ENCODE data around the gene RNF32.

RNF32 gene

DNA sequence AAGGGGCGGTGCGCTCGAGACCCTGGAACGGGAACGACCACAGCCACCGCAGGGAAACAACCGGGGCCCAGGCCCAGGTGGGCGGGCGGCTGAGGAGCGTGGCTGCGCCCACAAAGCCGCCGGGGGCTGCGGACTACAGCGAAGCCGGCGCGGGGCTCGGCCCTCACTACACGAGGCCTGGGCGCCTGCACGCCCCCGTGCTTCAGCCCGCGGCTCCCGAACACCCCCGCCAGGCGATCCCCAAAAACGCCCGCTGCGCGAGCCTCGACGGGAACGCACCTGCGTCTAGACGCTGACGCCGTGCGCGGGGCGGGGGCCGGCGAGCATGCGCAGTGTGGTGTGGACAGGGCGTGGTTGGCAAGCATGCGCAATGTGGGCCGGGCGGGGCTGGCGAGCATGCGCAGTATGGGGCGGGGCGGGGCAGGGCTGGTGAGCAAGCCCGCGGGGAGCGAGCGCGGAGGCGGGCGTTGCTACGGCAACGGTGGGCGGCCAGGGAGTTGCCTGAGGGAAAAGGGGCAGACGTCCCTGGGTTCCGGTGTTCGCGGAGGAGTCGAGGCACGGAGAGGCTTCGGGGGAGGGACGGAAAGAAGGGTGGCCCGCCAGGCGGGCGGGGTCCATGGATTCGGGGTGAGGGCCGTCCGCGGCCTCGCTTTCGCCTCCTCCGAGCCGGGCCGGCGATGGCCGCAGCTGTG is at the start of gene RNF32:
Gene RNF32 (plus strand): TSS at position 518 of the 692 bp plus-strand sequence. CDS start 3,104 bp downstream, outside the sequence.
- H3K4me3 ChIP-seq: peak within 1 kb of the TSS; percentile 59 to 87 (median 67)
- H3K27ac ChIP-seq: peak within 1 kb of the TSS; percentile 58 to 93 (median 87)

DNA sequence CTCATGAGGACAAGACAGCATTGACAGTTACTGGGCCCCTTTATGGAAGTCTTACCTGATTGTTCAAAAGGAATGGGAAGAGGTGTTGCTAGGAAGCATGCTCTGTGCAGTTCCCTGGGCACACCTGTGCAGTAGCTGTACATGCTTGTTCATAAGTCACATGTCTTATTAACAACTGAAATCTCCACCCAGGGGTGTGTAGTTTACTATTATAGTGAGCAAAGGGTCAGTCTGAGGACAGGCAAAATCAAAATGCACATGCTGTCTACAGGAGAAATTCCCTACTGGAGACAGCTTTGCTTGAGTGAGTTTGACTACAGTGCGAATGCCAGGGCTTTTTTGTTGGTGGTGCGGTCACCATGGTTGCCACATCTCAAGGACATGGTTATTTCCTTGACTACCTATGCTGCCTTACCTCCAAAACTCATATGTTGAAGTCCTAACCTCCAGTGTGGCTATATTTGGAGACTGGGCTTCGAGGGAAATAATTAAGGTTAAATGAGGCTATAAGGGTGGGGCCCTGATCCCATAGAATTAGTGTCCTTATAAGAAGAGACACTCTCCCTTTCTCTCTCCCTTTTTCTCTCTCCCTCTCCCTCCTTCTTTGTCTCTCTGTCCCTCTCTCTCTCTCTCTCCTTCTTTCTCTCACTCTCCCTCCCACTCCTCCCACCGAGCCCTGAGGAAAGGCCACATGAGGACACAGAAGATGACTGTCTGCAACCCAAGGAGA is 48.3 kb upstream of the RNF32 start:
- H3K4me3 ChIP-seq: no peak overlapping the region
- H3K27ac ChIP-seq: no peak overlapping the region

DNA sequence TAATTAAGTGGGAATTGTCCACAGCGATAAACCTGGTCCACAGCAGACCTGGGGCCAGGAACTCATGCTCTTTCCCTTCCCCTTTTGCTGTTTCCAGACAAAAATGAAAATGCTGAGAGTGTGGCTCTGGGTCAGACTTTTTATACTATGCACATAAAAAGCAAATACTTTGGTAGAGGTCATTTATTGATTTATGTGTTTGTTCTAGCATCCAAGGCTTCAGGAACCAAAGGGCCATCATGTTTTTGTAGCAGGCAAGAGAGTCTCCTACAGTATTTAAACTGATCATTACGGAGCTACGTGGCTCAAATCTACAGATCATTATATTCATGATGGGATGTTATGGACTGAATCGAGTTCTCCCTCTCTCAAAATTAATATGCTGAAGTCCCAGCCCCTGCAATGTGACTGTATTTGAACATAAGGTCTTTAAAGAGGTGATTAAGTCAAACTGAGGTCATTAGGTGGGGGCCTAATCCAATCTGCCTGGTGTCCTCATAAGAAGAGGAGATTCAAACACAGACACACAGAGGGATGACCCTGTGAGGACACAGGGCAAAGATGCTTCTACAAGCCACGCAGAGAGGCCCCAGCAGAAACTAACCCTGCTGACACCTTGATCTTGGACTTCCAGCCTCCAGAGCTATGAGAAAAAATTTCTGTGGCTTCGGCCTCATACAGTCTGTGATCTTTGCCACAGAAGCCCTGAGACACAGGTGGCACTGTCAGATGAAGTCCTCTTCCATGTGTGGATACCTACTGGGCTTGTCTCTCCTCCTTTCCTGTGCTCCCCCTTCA is 46.1 kb upstream of the RNF32 start:
- Histone ChIP-seq H3K4me3 (no peak overlapping the region), H3K27ac (no peak overlapping the region)

DNA sequence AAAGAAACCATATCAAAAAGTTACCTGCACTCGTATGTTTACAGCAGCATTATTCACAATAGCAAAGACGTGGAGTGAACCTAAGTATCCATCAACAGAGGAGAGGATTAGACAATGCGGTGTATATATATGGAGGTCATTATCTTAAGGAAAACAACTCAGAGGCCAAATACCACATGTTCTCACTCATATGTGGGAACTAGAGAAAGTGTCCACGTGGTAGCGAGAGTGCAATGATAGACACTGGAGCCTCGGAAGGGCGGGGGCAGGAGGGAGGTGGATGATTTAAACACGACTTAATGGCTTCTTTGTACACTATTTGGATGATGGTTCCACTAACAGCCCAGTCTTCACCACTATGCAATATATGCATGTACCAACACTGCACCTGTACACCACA is 40.1 kb upstream of the RNF32 start:
- H3K27ac ChIP-seq: no peak overlapping the region
- H3K4me3 ChIP-seq: no peak overlapping the region

DNA sequence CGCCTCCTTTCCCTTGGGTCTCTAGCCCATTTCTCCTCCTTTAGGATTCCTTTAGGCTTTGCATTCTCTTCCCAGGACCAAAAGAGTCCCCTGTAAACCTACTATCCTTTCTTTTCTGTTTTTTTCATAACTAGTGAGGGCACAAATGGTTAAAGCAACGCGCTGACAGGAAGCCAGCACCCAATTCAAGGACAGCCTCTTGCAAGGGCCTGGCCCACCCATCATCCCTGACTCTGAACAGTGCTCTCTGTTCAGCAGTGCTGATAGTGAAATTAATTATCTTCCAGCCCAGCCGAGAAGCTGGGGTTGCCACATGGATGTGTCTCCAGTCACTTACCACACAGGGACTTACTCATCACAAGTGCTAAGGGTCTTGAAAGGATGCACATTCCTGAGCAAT is 38.3 kb upstream of the RNF32 start:
- H3K27ac ChIP-seq: no peak overlapping the region
- no peak overlapping the region for H3K4me3 ChIP-seq

DNA sequence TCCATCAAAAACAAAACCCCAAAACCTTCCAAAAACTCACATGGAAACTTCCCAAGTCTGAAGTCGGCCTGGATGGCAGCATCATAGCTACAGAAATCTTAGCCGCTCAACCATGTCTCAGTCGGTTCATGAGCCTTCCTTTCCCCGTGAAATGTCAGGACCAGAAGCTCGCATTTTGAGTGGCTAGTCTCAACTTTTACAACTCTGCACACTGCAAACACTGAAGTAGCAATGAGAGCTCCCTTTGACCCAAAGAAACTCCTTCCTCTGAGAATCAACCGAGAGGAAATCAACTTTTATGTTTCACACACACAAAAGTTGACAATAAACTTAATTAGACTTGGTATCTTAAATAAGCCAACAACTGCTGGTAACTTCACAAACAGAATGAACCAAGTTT is 37.6 kb upstream of the RNF32 start:
- Histone ChIP-seq H3K27ac (no peak overlapping the region), H3K4me3 (no peak overlapping the region)

DNA sequence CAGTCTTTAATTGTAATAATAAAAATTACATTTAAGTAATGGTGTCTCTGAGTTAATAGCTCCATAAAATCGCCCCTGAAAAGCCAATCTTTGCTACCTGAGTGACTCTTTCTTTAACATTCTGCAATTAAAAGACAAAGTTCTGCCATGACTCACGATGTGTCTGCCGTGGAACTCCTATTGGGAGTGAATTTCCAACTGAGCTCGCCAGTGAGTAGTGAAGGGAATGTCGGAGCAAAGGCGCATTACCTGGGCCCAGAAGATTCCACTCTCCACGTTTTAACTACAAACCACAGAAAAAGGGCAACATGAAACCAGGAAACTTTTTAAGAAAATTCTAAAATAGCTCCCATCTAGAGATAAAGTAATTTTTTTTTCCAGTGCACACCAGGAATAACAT is 36.9 kb upstream of the RNF32 start:
- Histone ChIP-seq H3K27ac (no peak overlapping the region), H3K4me3 (no peak overlapping the region)

DNA sequence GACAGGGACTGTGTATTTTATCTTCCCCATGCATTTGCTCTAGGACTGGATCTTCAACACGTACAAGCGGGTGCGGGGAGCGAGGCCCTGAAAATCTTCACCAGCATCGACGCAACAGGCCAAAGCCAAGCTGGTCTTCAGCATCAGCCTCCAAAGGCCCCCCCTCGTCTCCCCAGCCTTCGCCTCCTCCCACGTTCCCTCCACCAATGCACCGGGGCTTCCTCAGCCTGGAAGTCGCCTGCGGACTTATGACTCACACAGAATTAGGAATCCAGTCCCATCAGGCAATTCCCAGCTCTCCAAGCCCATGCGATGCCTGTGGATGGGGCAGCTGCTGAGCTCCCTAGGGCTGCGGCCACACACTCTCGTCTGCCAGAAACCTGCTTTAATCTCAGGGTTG is 36.3 kb upstream of the RNF32 start:
- H3K4me3 ChIP-seq: no peak overlapping the region
- no peak overlapping the region for H3K27ac ChIP-seq

DNA sequence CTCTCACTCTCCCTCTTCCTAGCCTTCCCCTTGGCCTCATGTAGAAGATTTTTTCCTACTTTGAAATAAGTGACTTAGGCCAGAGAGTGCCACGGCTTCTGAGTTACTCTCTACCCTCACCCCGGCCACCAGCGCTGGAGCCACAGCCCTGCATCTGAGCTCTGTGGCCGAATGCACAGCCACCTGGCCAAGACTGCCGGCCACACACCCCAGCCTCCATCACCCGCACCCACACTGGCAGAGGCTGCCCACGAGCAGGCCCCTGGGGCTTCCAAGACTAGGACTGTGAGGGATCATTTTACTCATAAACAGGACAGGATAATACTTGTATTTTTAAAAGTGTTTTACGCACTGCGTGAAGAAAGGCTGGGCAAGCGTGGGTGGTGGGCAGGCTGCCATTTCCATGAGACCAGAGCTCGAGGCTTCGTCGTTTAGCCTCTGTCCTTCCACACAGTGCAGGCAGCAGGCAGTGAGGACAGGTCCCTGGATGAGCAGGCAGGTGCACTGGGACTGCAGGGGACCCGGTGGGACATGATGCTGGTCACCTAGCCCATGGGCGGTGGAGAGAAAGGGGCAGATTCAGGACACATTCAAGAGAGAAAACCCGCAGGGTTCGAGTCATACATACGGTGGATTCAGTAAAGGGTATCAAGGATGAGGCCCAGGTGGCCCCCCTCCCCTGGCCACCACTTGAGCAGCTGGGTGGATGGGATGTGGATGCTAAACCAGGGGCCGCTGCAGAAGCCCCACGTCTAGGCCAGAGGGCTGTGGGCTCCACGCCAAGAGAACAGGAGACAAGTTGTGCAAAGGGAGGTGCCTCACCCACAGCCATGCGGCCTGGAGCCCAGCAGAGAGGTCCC is 35.5 kb upstream of the RNF32 start:
- no peak overlapping the region for H3K27ac ChIP-seq
- H3K4me3 ChIP-seq: no peak overlapping the region

DNA sequence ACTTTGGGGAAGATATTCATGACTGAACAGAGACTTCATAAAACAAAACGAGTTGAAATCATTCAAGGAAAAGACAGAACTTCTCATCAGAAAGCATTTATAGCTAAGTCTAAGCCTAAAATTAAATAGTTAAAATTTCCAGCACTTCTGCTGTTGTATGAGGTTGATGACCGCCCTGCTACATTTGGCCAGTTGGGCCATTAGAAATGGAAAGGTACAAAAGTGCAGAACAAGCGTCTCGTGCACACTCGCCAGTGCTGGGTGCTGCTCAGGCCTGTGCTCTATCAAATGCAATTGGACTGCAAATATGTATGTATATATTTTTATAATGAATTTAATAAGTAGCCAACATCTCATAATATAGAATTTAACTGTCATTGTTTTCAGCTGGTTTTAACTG is 34.4 kb upstream of the RNF32 start:
- Histone ChIP-seq H3K27ac (no peak overlapping the region), H3K4me3 (no peak overlapping the region)

DNA sequence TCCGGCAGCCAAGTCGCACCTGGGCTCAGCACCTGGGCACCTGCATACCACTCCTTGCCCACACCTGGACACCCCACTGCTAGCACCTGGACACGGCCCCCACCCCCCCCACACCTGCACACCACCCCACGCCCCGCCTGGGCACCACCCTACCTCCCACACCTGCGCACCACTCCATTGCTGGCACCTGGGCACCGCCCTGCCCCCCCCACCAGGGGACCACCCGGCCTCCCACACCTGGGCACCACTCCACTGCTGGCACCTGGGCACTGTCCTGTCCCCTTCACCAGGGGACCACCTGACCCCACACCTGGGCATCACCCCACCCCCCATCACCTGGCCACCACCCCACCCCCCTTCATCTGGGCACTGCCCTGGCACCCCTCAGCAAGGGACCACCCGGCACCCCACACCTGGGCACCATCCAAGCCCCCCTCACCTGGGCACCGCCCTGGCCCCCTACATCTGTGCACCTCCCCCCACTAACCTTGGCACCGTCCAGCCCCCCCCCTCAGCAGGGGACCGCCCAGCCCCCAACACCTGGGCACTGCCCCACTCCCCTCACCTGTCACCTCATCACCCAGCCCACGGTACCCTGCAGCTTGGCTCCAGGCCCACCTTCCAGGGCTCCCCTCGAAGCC is 33.8 kb upstream of the RNF32 start:
- Histone ChIP-seq H3K4me3 (no peak overlapping the region), H3K27ac (no peak overlapping the region)

DNA sequence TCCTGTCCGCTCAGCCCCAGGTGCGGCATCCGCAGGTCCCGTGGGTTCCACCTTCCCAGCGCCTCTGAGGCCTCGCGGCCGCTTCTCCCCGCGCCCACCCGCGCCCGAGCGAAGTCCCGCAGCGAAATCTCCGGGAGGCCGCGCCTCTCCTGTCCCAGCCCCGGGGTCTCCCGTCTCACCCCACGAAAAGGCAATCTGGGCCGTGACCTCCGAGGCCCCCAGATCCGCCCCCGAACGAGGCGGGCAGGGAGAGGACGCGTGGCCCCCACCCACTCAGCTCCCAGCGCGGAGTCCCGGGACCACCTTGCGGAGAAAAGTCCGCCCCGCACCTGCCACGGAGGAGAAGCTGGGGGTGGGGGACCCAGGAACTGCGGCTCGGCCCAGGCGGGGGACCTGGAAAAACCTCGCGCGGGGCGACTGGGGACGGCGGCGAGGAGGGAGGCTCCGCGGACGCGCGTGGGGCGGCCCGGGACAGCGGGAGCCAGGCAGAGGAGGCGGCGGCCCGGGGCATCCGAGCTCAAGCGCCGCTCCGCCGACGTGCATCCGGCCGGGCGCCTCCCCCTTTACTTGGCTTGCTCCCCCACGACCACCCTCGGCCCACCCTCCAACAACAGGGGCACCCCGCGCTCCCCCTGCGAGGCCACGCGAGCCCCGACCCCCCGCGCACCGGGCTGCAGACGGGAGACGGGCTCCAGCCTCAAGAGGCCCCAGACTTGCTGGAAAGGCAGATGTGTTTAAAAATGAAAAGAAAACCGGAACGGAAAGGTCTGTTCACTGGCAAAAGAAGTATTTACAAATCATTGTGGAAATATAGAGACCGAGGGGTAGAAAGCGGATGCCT is 33.0 kb upstream of the RNF32 start:
- H3K27ac ChIP-seq: peak overlapping the region in 1 of 21 experiments; percentile 12

DNA sequence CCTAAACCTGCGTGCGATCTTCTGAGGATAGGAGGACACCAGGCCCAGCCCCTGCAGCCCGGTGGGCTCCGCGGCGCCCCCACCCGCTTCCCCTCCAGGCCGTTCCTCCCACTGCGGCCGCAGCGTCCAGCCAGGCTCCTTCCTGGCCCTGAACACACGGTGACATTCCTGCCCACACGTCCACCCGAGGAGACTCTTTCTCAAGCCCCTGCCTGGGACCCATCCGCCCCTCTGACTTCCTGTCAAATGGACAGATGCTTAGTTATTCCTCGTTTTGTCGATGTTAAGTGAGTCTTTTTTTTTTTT is 32.4 kb upstream of the RNF32 start:
- Histone ChIP-seq H3K27ac (no peak overlapping the region), H3K4me3 (peak overlapping the region in 6 of 7 experiments; percentile 4 to 28 (median 23))

More for the DNA sequence above, 33.0 kb upstream of the RNF32 start:
- peak overlapping the region in 6 of 7 experiments; percentile 4 to 28 (median 23) for H3K4me3 ChIP-seq

DNA sequence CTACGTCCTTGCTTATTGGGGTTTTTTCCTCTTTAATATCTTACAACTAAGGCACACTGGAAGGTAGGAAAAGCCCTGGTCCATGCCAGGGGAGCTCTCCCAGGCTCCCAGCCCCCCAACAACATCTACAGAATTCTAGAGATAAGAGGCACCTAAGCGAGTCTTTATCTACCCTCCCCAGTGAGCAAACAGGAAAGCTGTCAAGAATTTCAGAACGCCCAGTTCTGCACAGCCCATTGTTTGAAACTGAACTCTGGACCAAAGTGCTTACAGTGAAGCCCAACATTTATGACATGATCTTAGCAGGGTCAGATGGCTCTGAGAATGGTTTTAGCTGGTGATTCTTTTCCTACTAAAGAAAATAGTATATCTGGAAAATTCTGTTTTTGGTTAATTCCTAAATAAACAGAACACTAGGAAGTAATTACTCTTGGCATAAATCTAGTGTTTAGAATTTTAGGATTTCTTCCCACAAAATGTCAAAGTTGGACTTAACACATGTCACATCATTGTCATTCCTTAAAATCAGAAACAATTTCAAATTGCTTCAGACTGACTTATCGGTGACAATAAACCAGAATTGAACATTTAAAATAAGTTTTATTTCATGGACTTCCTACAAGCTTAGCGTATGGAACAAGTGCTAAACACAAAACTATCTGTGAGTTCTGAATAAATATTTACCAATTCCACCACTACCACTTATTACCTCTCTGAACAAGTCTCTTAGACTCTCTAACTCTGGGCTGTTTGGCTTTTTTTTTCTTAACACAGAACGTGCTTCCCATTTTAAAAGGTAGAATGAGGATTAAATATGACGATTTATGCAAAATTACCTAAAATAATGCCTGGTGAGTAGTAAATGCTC is 31.3 kb upstream of the RNF32 start:
- Histone ChIP-seq H3K4me3 (no peak overlapping the region), H3K27ac (no peak overlapping the region)

DNA sequence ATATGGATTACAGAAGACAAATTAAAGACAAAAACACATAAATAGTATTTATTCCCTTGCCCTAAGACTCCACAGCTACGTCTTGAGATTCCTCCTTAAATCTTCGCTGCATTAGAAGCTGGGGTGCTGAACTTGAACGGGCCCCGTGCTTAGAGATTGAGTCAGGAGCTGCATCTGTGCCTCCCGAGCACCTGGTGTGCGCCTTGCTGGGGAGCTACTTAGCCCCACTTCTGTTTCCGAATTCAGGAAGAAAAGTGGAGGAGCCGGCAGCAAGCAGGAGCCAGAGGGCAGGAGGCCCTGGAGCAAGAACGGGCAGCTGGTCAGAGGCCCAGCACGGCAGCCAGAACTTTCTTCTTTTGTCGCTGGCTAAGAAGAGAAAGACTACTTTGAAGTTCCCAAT is 30.4 kb upstream of the RNF32 start:
- Histone ChIP-seq H3K27ac (no peak overlapping the region), H3K4me3 (no peak overlapping the region)

DNA sequence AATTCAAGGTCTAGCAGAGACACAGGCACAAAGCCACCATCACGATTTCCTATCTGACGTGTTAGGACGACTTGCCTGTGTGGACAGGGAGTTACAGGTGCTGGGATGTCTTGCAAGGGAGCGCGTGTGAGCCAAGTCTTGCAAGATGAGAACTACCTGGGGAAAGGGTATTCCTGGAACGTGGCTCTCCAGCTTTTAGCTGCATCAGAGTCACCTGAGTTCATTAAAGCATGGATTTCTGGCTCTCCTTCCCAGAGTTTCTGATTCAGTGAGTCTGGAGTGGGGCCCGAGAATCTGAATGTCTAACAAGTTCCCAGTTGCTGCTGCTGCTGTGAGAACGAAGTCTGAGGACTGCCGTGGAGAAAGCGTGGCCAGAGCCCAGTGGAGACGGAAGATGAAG is 30.0 kb upstream of the RNF32 start:
- H3K27ac ChIP-seq: no peak overlapping the region

More for the DNA sequence above, 30.0 kb upstream of the RNF32 start:
- H3K4me3 ChIP-seq: no peak overlapping the region
